ENCODE measurements around the gene MAMLD1. TPM values are rescaled to one million over a fixed set of nuclear protein-coding genes. Genes with fewer than 3 reads are reported as not detected.
A peak's percentile ranks its signal among the peaks of the same experiment; 100 is the strongest.

Gene MAMLD1
- polyA plus RNA-seq, 1 donor = 21.1 TPM

DNA sequence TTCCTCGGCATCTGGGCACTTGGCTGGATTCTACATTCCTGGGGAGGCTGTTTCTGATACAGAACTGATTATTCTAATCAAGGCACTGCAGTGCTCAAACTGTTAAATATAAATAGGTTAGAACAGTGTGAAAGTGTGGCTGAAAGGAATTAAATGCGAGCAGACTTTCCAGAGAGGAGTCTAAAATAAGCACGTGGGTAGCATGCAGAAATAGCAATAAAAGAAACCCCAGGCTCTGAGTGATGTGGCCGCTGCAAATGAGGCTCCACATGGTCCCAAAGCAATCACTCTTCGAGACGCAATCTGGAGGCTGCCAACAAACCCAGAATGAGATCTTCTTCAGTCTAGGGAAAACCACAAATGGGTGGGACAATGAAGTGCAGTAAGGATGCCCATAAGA is 174.7 kb downstream of the MAMLD1 start:
- DNase-seq = no peak

DNA sequence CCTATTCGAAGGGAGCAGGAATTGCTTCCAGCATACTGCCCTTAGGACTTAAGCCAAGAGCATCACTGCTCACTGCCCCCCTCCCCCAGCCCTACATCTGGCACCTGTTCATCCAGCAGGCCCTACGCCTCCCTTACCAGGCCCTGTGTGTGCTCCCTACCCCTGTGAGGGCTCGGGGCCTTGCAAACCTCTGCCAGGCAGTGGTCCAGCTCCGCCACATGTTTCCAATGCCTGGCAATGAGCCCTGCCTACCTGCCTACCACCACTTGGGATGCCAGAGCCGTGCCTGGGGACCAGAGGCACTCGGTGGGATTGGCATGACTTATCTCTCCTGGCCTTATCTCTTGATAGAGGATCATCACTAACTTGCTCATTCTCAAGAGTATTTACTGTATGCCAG is 177.8 kb downstream of the MAMLD1 start:
- DNase-seq = no peak

DNA sequence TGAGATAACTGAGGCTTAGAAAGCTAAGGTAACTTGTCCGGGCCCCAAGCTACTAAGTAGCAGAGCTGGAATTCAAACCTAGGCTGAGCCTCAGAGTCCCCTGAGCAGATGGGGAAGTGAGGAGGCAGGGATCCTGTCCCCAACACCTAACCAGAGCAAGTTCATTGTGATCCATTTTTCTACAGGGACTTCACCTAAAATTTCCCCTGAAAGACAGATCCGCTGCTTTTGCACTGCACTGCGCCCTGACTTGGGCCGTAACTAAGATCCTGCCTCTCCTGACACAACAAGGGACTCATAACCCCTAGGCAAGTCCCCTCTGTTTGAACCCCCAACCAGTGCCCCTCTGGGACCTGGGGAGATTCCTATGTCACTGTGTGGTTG is 179.7 kb downstream of the MAMLD1 start:
- no peak for DNase-seq

DNA sequence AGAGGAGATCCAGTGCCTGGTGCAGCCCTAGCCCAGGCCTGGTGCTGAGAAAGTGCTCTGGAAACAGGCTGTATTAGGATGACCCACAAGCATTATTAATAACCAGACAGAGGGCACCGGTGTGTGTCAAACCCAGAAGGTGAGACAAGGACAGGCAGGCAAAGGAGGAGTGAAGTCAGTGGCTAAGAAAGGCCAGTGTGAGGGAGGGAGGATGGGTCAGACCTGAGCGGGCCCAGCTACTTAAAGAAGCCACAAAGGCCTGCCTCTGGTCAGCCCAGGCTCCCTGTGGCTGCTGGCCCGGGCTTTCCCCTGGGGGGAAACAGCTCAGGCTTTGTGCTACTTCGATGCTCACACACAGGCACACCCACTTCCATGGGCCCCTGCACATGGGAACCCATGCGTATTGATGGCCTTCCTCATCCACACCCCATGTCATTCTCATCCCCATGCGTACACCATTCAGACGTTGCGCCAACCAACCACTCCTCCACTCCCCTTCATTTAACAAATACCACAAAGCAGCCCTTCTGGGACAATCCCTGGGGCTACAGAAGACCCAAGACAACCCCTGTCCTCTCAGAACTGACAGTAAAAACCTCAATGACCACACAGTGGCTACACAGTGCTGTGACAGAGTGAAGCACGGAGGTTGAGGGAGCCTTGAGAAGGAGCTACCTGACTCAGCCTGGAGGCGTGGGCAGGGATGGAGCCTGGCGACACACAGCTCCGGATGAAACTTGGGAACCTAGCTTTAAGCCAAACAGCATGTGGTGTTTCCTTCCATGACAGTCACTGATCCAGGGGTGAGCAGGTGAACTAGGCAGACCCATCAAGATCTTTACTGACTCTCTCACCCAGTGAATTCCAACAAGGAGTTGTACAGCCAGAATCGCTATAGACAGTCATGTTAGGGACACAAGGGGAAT is 180.4 kb downstream of the MAMLD1 start:
- no peak for DNase-seq

DNA sequence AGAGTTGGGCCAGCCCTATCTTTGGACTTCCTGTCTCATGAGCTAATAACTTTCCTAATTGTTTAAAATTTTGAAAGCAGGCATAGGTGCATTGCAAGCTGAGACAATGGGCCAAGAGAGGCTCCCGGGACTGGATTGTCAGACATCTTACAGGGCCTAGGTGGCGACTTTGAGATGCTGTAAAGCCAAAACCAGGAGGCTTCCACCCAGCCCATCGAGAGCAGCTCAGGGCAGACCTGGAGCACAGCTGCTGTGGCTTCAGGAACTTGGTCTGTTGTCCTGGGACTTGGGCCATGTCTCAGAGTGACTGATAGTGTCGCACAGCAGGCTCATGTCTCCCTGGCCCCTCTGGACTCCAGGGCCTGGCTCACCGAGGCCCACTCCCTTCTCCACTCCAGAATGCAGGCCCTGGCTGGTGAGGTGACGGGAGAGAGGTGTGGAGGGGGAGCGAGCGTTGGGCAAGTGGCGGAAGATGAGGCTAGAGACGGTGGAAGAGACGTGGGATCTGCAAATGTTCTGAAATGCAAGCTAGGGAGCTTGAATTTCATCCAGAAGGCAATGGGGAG is 181.2 kb downstream of the MAMLD1 start:
- no peak for DNase-seq

DNA sequence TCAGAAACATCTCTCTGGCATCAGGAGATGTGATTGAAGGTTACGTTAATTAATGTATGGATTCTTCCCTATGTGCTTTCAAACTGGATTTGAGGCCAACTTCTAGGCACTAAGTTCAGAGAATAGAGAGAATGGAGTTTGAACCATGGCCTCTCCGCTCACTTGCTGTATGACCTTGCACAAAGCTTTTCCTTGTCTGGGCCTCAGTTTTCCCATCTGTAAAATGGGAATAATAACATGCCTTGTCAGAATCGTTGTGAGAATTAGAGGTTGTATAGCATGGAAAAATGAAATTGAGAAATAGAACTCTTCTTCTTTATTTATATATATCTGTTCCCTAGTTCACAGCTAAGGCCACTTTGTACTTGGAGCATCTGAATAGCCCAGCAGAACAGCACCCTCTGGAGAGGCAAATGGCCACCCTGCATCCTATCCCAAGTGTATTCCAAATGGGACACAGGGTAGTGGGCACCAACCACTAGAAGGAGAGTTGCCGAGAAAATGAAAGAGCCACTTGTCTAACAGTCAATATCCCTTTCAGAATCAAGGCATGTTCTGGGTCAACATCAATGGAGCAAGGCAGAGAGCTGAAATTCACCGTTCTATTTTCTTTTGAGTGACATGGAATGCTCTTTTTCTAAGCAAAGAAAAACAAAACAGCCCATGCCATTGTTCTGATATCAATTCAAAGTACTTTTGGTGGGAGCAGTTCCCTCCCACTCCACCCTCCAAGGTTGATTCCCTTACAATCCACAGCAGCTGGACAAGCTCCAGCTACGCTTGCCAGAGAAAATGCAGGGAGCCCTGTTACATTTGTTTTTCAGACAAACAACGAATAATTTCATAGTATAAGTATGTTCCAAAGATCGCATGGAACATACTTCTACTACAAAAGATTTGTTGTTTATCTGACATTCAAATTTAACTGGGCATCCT is 182.0 kb downstream of the MAMLD1 start:
- no peak for DNase-seq

DNA sequence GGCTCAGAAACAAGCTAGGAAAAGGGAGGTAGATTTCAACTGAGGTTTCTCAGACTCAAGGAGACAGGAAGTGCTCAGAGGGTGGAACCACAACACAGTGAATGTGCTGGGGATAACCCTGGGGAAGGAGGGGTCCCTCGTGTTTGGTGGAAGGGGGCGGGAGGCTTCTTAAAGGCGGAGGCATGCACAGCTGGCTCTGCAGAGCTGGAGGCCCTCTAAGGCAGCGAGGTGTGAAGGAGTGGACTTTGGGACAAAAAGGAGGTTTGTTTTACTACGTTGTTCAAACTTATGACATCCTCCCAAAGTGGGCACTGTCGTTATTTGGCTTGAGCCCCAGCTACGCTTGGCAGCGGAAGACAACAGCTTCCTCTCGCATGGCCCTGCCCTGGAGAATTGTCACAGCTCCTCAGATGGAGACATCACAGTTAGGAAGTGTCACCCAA is 183.6 kb downstream of the MAMLD1 start:
- no peak for DNase-seq

DNA sequence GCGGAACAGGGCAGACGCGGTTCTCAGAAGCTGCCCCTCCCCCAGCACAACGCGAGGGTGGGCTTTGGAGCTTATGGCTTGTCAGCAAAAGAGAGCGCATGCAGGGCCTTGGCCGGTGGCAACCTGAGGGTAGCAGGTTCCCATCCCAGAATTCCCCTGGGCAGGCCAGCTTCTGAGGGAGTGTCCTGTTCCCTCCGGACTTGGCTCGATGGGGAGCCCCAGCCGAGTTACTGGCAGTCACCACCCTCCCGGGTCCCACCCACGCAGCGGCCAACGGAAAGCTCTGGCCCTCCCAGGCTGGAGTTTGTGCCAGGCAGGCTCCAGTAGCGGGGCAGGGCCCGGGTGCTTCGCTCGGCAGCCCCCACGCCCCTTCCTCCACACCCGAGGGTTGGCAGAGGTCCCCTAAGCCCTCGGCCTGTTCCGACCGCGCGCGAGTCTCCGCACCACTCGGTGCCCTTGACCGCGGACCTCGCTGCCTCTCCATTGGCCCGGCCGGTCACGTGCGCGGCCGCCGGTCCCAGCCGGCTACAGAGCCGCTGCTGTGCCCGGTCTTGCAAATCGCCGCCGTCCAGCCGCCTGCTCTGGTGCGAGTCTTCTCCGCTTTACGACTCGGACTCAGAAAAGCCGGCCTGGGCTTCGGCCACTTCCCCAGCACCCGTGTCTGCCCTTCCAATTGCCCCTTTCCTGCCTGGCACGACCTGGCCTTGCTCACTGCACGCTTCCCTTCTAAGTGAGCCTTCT is 184.4 kb downstream of the MAMLD1 start:
- DNase-seq = peak; percentile 58

DNA sequence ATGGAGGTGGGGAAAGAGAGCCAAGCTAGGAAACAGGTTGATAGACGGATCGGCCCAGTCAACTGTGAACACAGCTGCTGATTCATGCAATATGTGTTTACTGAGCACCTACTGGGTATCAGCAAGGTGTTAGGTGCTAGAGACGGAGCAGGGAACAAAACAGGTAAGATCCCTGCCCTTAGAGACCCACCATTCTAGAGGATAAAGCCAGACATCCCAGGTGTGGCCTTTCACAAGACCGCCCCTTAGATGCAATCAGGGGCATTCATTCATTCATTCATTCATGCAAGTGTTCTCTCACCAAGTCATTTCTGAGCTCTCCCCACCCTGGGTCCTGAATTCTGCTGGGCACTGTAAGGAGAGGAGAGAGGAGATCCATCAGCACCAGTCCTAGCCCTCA is 185.1 kb downstream of the MAMLD1 start:
- no peak for DNase-seq

DNA sequence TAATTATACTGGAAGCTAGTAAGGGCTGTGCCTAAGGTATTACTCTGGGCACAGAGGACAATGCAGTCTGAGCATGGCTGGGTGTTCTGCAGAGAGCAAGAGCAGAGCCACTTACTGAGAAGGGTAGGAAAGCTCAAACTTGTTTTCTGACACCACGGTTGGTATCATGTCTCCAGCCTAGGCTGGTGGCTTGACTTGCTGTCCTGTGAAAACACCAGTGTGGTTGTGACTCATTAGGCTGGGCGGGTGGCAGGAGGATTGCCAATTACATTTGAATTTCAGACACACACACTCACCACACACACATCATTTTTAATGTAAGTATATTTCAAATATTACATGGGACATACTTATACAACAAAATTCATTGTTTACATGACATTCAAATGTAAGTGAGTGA is 185.6 kb downstream of the MAMLD1 start:
- no peak for DNase-seq

DNA sequence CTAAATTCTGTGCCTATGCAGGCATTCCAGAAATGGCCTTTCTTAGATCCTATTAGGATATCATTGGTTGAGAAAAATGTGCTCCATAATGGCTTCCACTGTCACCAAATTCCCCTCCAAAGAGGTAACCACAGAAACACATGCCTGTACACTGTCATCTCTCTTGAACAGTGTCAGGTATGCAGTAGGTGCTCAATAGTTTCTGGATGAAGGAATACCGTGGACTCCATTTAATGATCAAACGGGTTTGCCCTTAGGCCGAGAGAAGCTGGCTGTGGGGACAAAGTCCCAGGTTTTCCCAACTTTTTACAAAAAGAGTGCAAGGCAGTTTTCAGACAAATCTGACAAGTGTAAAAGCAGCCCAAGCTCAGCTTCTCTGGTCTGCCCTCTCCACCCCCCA is 188.8 kb downstream of the MAMLD1 start:
- DNase-seq = no peak

DNA sequence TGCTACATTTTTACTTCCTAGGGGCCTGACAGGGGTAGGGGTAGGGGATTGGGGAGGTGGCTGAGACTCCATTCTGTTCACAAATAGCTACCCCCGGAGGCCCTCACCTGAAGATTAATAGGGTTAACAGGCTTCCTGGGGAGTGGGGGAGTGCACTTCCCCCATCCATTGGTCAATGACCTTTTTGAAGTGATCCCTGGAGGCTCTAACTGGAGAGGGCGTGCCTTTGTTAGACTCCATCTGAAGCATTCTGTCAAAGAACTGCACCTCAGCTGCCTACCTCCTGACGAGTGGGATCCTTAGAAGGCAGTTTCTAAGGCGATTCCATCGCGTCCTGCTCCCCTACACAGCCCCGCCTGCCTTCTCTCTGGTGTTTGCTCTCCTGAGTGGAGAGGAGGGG is 195.3 kb downstream of the MAMLD1 start:
- no peak for DNase-seq

Other genes with a start within 250 kb of the MAMLD1 start
- gene MTM1, start 205.3 kb downstream of the MAMLD1 start, polyA plus RNA-seq (ENCODE audit: insufficient read length) = 5.6 TPM

All from hindlimb muscle (tissue), 1 donor.